Ammon's horn (tissue), 1 donor: ENCODE results near the gene CHID1.

Experiments
- DNase-seq: peaks from one replicate; pipeline ENCODE4 v3.0.0-alpha.2; 2016; ENCODE audit warnings: low spot score

Gene CHID1

DNA sequence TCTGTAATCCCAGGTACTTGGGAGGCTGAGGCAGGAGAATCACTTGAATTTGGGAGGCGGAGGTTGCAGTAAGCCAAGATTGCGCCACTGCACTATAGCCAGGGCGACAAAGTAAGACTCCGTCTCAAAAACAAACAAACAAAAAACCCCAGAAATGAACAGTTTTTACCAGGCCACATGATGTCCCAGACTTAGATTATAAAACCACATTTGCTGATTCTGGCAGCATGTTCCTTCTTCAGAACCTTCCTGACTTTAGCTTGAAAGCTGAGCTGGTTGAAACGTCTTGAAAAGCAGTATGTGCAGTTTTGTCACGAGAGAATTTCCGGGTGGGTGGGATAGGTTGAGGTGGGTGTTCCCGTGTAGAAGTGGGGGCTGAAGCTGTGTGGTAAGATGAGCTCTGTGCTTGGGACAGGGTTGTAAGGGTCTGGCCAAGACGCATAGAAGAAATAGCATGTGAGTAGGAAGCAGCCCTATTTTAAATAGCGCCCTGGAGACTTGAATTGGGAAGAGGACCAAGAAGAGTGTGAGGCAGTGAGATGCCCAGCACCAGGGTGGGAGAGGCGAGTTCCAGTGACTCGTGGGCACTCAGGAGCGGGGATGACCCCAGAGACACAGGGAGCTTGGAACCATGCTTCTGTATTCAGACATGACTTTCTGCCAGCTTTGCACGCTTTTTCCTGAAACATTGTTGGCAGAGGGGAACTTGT lies 22.7 kb upstream of the CHID1 start:
- DNase-seq: no peak

DNA sequence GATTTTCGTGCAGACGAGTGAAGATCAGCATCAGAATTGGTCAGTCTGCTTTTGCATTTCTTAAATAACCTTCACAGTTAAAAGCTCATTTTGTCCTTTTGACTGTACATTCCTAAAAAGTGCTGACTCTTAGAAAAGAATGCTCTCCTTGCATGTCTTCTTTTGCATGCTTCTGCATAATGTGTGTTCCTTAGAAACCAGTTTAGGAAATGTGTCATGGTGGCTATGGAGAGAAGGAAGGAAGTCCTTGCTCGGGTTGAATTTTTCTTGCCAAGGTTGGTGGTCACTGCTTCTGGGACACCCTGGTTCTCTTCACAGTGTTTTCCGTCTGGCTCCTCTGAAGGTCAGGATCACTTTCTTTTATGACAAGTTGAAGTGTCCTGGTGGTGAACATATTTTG lies 21.8 kb upstream of the CHID1 start:
- DNase-seq: no peak

DNA sequence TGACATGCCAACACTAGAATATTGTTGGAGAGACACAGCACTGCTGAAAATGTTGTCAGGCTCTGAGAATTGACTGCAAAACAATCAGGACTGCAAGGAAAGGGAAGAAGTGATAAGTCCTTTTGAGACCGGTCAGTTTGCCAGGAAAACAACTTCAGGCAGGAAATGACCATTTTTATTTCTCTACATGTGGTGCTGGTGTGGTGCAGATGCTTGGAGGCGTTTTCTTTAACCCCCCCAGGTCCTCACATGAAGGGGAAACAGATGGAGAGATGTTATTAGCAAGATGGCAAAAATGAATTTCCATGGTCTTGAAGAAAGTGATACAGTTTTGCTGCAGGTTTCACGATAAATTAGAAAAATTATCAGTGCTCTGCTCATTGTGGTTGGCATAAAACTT lies 20.8 kb upstream of the CHID1 start:
- DNase-seq: no peak

DNA sequence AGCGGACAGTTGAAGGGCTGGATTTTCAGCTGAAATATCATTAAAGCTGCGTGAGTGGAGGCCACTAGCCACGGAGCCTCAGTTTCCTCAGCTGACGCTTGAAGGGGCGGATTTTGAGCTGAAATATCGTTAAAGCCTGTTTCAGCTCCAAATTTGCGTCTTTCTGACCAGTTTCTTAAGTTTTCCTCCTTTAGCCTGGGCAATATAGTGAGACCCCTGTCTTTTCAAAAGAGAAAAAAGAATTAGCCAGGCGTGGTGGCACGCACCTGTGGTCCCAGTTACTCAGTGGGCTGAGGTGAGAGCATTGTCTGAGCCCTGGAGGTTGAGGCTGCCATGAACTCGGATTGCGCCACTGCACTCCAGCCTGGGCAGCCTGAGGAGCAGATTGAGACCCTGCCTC lies 18.8 kb upstream of the CHID1 start:
- DNase-seq: no peak

DNA sequence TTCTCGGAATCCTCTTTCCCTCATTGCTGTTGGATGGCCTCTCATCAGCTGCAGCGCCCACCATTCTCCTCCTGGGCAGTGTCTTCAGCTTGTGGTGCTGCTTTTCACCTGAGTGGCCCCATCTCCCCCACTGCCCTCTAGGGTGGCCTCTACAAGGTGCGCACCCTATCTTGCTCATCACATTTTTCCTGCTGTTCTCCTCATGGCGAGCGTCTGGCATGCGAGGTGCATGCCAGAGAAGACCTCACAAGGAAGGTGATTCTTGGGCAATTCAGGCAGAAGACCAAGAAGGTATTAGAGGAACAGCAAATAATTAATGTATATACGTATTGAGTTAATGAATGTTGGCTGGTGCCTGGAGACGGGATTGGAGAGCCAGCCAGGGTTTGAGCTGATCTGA lies 18.2 kb upstream of the CHID1 start:
- no peak for DNase-seq

DNA sequence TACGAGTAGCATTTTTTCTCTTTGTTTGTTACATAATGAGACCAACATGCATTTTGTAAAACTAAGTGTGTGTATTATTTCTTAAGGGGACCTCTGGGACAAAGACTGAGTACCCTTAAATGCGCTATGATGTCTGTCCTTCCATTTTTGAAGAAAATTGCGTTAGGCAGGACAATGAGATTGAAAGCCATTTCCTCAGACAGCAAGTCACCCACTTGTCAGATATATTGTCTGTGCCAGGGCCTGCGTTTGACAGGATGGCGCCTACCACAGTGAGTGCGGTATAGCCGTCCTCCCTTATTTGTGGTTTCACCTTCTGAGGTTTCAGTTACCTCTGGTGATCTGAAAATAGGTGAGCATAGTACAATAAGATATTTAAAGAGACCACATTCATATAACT lies 17.3 kb upstream of the CHID1 start:
- no peak for DNase-seq

DNA sequence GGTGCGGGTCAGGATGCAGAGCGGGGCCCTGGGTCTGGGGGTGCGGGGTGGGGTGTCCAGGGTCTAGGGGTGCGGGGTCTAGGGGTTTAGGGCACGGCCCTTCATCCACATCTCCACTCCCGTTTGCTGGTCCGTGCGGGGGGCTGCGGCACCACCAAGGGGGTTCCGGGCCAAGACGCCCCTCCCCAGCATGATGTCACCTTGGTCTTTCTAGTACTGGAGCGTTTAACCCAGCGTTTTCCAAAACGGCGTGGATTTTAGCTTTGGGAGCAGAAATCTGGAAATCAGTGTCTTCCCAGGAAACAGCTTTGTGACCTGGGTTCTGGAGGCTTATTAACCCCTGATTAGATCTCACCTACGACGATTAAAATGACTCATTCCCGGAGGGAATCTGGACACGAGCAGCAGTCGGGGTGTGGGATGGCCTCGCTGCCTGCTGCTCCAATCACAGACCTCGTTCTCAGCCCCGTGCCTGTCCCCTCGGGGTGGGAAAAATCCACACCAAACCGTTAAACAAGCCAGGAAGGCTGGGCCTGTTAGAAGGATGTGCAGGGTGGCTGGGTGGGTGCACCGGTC lies 15.8 kb upstream of the CHID1 start:
- DNase-seq: no peak

DNA sequence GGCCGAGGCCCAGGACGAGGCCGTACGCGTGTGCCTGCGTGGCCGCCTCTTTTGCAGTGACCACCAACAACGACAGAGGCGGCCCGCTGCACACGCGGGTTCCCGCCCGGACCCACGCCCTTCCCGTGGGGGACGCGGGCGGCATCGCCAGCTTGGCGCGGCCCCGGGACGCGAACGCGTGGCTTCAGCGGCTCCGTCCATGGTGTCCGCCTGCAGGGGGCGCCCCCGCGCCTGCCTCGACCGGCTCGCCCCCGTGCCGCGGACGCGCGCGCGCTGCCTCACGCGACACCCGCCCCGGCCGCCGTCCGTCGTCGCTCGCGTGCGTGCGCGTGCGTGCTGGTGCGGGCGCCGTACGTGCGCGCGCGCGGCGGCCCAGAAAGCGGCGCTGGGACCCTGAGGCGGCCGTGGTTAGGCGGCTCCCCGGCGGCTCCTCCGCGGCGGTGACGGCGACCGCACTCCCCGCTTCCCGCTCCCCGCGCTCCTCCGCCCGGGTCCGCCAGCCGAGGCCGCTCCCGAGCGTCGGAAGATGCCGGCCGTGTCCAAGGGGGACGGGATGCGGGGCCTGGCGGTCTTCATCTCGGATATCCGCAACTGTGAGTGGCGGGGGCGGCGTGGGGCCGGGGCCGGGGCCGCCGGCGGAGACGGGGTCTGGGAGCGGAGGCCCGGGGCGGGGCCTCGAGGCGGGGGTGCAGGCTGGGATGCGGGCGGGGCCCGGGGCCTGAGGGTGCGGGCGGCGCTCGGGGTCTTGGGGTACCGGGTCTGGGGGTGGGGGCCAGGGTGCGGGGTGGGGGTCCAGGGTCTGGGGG lies 15.1 kb upstream of the CHID1 start, which contains the start of gene AP2A2:
TSS of gene AP2A2 (plus strand) at position 375 of the 806 bp plus-strand sequence. CDS start at position 527, 152 bp downstream.
- DNase-seq: peak; percentile 85

DNA sequence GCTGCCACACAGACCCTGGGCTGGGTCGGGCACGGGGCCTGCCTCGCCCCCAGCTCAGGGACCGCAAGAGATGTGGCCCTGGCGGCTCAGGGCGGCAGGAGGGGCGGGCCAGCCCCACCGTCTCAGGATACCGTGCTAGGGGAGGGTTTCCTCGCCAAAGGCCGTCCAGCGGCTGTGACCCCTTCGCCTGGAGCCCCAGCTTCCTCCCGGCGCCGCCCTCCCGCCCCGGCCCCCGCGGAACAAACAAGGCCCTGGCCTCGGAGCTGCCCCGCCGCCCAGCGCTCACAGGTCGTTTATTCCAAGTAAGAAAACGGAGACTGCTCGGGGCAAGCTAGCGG lies 14.5 kb upstream of the CHID1 start:
- no peak for DNase-seq

DNA sequence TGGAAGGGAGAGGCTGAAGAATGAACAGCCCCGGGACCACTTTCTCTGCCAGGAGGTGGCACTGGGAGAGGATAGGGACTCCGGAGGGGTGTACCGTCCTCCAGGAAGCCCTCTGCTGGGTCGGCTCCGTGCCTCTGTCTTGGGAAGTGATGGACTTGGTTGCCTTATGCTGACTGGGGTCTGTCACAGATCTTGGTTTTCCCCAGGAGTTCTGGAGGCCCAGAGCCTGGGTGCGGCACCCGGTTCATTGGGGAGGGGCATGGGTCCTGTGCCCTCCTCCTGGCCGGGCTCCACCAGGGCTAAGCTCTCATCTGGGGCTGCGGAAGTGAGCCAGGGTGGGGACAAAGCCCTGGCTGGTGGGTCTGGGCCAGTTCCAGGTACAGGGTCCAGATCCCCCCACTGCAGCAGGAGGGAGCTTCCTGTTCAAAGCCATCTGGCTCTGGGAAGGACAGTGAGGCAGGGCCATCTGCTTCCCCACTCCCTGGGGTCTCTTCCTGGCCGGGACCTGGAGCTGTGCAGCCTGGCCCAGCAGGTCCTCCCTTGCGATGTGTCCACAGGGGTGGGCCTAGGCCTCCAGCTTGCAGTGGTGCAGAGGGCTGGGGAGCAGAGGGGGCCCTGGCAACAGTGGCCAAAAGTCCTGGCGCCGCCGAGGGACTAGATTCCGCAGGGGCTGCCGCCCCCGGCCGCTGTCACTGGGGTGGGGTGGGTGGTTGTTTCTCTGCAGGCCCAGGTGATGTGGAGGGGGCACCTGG lies 14.0 kb upstream of the CHID1 start:
- DNase-seq: no peak

DNA sequence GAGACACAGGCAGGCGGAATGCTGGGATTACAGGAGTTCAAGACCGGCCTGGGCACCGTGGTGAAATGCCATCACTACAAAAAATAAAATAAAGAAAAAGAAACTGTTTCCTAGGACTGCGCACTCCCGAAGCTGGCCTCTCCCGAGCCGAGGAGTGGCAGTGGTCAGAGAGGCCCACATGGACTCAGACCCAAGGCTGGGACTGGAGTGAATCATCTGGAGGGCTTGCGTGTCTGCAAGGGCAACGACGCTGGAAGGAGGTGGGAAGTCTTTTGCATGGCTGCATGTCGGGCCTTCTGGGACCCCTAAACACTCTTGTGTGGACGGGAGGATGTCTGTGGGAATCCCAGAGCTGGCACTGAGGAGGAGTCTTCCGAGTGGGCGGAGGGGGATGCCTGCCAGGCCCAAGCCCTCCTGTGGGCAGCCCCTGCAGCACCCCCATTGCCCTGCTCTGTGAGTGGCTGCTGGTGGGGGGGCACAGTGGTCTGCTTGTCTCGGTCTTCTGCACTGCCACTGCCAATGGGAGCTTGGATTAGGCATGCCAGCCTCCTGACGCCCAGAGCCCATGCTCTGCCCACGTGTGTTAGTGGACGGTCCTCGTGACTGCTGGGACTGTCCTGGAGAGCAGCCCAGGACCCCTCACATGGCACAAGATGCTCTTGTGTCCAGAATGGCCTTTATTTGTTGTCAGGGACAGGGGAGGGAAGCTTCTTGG lies 13.2 kb upstream of the CHID1 start:
- DNase-seq: no peak

DNA sequence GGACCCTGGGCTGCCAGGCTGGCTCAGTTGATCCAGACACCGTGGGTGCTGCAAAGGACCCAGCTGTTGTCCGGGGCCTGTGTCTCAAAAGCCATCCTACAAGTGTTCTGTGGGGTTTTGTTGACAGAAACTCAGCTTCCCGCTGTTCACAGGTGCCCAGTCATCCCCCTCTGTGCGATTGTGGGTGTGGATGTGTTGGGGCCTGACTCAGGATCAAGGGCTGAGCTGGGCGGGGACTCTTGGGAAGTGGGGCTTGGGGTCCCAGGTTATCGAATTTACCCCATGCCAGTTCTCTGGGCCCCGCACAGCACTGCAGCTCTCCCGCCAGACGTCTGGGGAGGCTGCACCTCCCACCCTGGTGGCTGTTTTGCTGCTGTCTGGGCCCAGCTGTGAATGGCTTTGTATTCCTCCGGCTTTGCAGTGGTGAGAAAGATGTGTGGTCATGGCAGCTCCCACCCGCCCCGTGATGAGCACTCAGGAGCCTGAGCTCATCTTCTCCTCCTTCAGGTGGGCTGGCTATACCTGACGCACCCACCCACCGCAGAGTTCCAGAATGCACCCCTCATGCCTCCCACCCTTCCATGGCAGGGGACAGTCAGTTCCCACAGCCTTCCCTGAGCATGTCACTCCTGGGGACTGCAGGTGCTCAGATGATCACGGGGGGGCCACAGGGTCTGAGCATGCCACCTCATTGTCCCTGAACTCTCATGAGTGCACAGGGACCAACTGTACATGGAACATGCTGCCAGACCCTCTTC lies 11.5 kb upstream of the CHID1 start:
- DNase-seq: no peak

DNA sequence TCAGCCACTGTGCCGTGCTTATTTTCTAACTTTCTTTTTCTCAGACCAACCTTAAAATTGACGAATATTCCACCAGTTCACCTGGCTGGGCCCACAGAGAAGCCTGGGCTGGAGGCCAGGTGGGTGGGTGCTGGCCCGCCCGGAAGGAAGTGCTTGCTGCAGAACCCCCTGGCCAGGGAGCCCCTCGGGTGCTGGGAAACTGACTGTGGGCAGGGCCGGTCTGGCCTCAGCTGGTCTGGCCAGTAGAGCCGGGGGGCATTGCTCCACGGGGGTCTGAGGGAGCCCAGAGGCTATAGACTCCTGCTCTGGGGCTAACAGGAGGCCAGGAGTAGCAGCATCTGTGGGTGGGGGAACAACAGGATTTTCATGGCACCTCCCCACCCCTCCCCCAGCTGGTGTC lies 6.8 kb upstream of the CHID1 start:
- DNase-seq: no peak

DNA sequence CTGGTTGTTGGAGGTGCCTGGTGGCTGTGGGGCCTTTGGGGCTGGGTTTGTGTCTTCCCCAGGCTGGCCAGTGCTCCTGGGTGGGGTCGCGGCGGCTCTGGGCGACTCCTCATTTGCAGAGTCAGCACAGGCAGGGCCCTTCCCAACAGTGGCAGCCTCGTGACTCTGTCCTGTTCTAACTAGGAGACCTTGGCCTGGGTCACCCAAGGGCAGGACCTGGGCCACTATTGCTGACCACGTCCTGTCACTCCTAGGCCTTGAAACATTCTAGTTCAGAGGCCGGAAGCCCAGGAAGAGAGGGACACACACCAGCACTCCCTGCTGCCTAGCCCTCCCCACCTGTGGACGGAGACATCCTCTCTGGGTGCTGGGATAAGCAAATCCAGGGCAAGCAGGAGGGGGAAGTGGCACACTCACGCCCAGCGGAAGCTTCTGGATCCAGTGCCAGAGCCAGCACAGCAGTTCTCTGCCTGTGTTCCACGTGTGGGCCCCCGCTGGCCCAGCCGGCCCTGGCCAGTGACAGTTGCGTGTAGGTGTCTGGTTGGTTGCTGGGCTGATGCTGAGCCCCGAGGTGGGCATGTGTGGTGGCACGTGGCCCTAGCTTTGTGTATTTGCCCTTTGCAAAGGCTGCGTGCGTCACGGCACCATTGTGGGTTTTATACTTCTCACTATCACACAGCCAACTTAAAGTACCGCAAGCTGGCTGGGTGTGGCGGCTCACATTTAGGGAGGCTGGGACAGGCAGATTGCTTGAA lies 4.3 kb upstream of the CHID1 start:
- peak; percentile 60 for DNase-seq

DNA sequence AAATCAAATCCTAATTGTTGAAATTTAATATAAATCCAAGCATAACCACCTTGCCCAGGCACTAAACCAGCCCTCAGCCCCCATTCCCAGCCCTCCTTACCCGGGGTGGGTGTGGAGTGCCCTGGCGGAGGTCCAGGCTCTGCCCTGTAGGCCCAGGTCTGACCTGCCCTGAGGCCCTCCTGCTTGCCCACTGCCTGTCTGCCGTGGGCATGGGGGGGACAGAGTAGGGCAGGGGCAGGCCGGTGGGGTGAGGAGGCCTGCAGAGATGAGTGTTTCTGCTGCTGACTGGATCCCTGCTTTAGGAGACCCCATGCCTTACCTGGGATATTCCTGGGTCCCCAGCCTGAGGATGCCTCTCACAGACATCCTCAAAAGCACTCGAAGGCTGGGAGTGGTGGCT lies 3.6 kb upstream of the CHID1 start:
- no peak for DNase-seq

DNA sequence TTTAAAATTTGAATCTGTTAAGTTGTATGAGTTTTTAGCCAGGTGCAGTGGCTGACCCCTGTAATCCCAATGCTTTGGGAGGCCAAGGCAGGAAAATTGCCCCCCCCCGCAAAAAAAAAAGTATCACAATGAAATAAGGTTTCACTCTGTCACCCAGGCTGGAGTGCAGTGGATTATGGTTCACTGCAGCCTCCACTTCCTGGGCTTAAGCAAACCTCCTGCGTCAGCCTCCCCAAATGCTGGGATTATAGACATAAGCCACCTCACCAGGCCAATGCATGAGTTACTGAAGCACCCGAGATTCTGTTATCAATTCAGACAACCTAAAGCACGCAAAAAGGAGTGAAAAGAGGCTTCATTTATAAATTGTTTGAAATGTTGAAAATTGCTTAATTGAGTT lies 2.4 kb upstream of the CHID1 start:
- DNase-seq: no peak

DNA sequence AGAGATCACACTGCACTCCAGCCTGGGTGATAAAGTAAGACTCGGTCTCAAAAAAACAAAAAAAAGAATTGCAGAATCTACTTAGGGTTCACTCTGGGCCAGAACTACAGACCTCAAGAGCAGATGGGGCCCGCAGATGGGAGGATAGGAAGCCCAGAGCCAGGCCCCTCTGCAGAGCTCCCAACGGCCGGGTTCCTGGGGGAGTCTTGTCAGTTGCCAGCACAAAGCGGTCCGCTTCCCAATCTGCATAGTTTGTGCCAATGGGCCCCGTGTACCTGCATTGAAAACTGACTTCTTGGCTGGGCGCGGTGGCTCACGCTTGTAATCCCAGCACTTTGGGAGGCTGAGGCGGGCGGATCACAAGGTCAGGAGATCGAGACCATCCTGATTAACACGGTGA lies 1.7 kb upstream of the CHID1 start:
- no peak for DNase-seq

DNA sequence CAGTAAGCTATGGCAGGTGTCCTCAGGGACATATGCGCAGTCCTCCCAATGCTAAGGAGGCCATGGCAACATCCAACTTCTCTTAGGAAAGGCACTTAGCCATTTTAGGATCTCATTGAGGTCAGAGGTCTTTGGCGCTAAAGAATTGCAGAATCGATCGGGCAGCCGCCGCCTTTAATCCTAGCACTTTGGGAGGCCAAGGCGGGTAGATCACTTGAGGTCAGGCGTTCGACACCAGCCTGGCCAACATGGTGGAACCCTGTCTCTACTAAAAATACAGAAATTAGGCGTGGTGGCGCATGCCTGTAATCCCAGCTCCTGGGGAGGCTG lies 1.2 kb upstream of the CHID1 start:
- no peak for DNase-seq

DNA sequence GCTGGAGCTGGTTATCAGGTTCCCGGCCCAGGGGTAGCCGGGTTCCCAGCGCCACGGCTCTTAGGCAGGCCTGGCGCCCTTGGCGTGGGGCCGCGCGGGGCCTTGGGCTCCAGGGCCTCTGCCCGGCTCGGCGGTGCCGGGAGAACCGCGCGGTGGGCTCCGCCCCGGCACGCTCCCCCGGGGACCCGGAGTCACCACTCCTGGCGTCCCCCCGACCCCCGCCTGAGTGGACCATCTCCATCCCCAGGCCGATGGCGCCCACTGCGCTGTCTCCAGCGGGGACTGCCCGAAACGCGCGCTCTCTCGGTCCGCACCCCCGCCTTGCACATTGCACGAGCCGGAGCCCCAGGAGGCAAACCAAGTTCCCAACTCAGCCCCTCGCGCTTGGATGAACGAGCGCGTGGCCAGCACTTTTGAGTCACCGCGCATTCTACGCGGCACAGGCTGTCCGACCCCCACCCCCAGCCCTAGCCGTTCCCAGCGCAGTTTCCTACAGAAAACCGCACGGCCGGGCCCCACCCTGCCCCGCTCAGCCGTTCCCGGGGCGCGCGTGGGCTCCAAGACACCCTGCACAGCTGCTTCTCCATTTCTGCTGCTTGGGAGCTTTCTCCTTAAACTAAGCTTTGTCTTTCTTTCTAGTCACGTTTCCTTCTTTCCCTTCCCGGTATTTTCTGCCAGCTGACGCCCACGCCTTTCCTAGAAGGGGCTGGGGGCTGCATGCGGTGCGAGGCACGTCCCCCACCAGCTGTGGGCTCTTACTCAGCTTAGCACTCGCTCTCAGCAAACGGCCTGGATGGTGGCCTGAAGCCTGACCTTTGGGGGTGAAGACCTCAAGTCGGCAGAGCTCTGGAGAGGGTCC lies 650 bp upstream of the CHID1 start:
- DNase-seq: peak; percentile 18
